Fibroblast of skin of right quadriceps (primary cell): ENCODE data around the gene WDFY3.
"Not testable (repeated sequence)": the region's sequence is repeated elsewhere in the genome, so short reads cannot be mapped to it uniquely, and the experiment has no call there.

Experiments used
- DNase-seq: peaks from one replicate; pipeline ENCODE4 v3.0.0-alpha.2; 2013

The WDFY3 gene

GRCh38 chr4:84664767-84665166 is 301.7 kb downstream of the WDFY3 start:
- not testable (repeated sequence) for DNase-seq

GRCh38 chr4:84661191-84661939 is 305.1 kb downstream of the WDFY3 start:
- no peak for DNase-seq

GRCh38 chr4:84660606-84661005 is 305.9 kb downstream of the WDFY3 start:
- DNase-seq: no peak

- no peak for DNase-seq
Observed at GRCh38 chr4:84652478-84652877, 314.0 kb downstream of the WDFY3 start.

- DNase-seq: no peak
Observed at GRCh38 chr4:84651499-84651898, 315.0 kb downstream of the WDFY3 start.

- DNase-seq: no peak
Observed at GRCh38 chr4:84648863-84649647, 317.4 kb downstream of the WDFY3 start.

GRCh38 chr4:84648178-84648577 is 318.3 kb downstream of the WDFY3 start:
- DNase-seq: no peak

- no peak for DNase-seq
Observed at GRCh38 chr4:84647312-84647884, 319.1 kb downstream of the WDFY3 start.

GRCh38 chr4:84644087-84644486 is 322.4 kb downstream of the WDFY3 start:
- no peak for DNase-seq

GRCh38 chr4:84639145-84639544 is 327.3 kb downstream of the WDFY3 start:
- DNase-seq: no peak

- no peak for DNase-seq
Observed at GRCh38 chr4:84638092-84638491, 328.4 kb downstream of the WDFY3 start.

- no peak for DNase-seq
Observed at GRCh38 chr4:84634961-84635360, 331.5 kb downstream of the WDFY3 start.

- DNase-seq: peak; percentile 41
Observed at GRCh38 chr4:84632092-84632491, 334.4 kb downstream of the WDFY3 start.

- DNase-seq: no peak
Observed at GRCh38 chr4:84631573-84631972, 334.9 kb downstream of the WDFY3 start.

- DNase-seq: no peak
Observed at GRCh38 chr4:84626673-84627072, 339.8 kb downstream of the WDFY3 start.

GRCh38 chr4:84623661-84624060 is 342.8 kb downstream of the WDFY3 start:
- no peak for DNase-seq

GRCh38 chr4:84622959-84623358 is 343.5 kb downstream of the WDFY3 start:
- no peak for DNase-seq
